Activated gamma-delta T cell treated with Interleukin-2 at 50 U/mL for 16 hours (primary cell): ENCODE results near the gene PDIA5.

Source experiments
- DNase-seq: peaks from one replicate; pipeline ENCODE4 v3.0.0-alpha.2; 2020

PDIA5 gene

GRCh38 chr3:123186695-123187094 is 119.9 kb downstream of the PDIA5 start:
- no peak for DNase-seq

GRCh38 chr3:123188058-123188457 is 121.2 kb downstream of the PDIA5 start:
- DNase-seq = no peak

GRCh38 chr3:123193448-123194101 is 126.8 kb downstream of the PDIA5 start:
- DNase-seq = no peak

- DNase-seq = no peak
Measured at GRCh38 chr3:123194552-123194951, 127.7 kb downstream of the PDIA5 start.

- DNase-seq = no peak
Measured at GRCh38 chr3:123198372-123198771, 131.5 kb downstream of the PDIA5 start.

- DNase-seq = no peak
Measured at GRCh38 chr3:123201223-123201556, 134.4 kb downstream of the PDIA5 start.

- peak; percentile 93 for DNase-seq
Measured at GRCh38 chr3:123201557-123202427, 135.0 kb downstream of the PDIA5 start, which contains the start of gene SEC22A. TSS of gene SEC22A (plus strand) at chr3:123201943. CDS start at chr3:123209218, 7,275 bp downstream.

- DNase-seq = no peak
Measured at GRCh38 chr3:123202451-123202850, 135.6 kb downstream of the PDIA5 start.
